Measurements from ENCODE around the gene LAMA3. TPM values are rescaled to one million over a fixed set of nuclear protein-coding genes. Genes with fewer than 3 reads are reported as not detected.

LAMA3 gene
- total RNA-seq, 4 donors from 2014 or later: 46.5 to 75.4 (median 57.4) TPM

GRCh38 chr18:23881778-23882177 is 192.5 kb downstream of the LAMA3 start:
- H3K36me3 ChIP-seq: no peaks in the 10 kb centered on the region
- DNase-seq: no peak
- TF ChIP-seq CTCF (IDR thresholded peaks at IDR 0.05): no peak
- peak overlapping the region; percentile 87 to 93 for H3K27ac ChIP-seq
- H3K27me3 ChIP-seq: no peaks in the 10 kb centered on the region
- H3K9me3 ChIP-seq: no peaks in the 10 kb centered on the region
- peaks cover 3 to 7% of the 10 kb centered on the region in 2 donors for H3K4me1 ChIP-seq
- intact Hi-C loops (cut with DNase I; ENCODE audit: low total_unique reads): no loop called here
- H3K4me3 ChIP-seq: no peak overlapping the region

GRCh38 chr18:23882616-23883276 is 193.5 kb downstream of the LAMA3 start:
- no peaks in the 10 kb centered on the region for H3K27me3 ChIP-seq
- H3K4me3 ChIP-seq: no peak overlapping the region
- H3K4me1 ChIP-seq: peaks cover 3 to 7% of the 10 kb centered on the region in 2 donors
- no peak for DNase-seq
- intact Hi-C loops (cut with DNase I; ENCODE audit: low total_unique reads): no loop called here
- no peaks in the 10 kb centered on the region for H3K36me3 ChIP-seq
- H3K9me3 ChIP-seq: no peaks in the 10 kb centered on the region
- peak overlapping the region; percentile 87 to 93 for H3K27ac ChIP-seq
- TF ChIP-seq CTCF (IDR thresholded peaks at IDR 0.05) (no peak), POLR2A (IDR thresholded peaks at IDR 0.05) (no peak)

- H3K9me3 ChIP-seq: no peaks in the 10 kb centered on the region
- no peaks in the 10 kb centered on the region for H3K27me3 ChIP-seq
- intact Hi-C loops (cut with DNase I; ENCODE audit: low total_unique reads): no loop called here
- peak overlapping the region; percentile 87 to 93 for H3K27ac ChIP-seq
- no peak overlapping the region for H3K4me3 ChIP-seq
- peak in 1 of 2 donors; percentile 22 for DNase-seq
- no peak for TF ChIP-seq CTCF (IDR thresholded peaks at IDR 0.05)
- TF ChIP-seq POLR2A (IDR thresholded peaks at IDR 0.05): no peak
- H3K36me3 ChIP-seq: no peaks in the 10 kb centered on the region
- peaks cover 3 to 7% of the 10 kb centered on the region in 2 donors for H3K4me1 ChIP-seq
Observed at GRCh38 chr18:23883277-23883790, 194.1 kb downstream of the LAMA3 start.

- Histone ChIP-seq H3K27ac (peak overlapping the region; percentile 87 to 93), H3K36me3 (no peaks in the 10 kb centered on the region), H3K27me3 (no peaks in the 10 kb centered on the region), H3K4me3 (no peak overlapping the region), H3K4me1 (peaks cover 3 to 7% of the 10 kb centered on the region in 2 donors), H3K9me3 (no peaks in the 10 kb centered on the region)
- peak; percentile 63 to 68 for DNase-seq
- TF ChIP-seq CTCF (IDR thresholded peaks at IDR 0.05) (no peak), POLR2A (IDR thresholded peaks at IDR 0.05) (no peak)
- intact Hi-C loops (cut with DNase I; ENCODE audit: low total_unique reads): no loop called here
Observed at GRCh38 chr18:23884681-23885375, 195.6 kb downstream of the LAMA3 start.

GRCh38 chr18:23885750-23886149 is 196.5 kb downstream of the LAMA3 start:
- peaks cover 3 to 7% of the 10 kb centered on the region in 2 donors for H3K4me1 ChIP-seq
- peak overlapping the region; percentile 87 to 93 for H3K27ac ChIP-seq
- no peaks in the 10 kb centered on the region for H3K27me3 ChIP-seq
- no peaks in the 10 kb centered on the region for H3K36me3 ChIP-seq
- DNase-seq: no peak
- intact Hi-C loops (cut with DNase I; ENCODE audit: low total_unique reads): no loop called here
- TF ChIP-seq POLR2A (IDR thresholded peaks at IDR 0.05): no peak
- no peak for TF ChIP-seq CTCF (IDR thresholded peaks at IDR 0.05)
- H3K9me3 ChIP-seq: no peaks in the 10 kb centered on the region
- no peak overlapping the region for H3K4me3 ChIP-seq
